ENCODE results near the gene TCEAL7.
A peak's percentile ranks its signal among the peaks of the same experiment; 100 is the strongest.
"Not testable (repeated sequence)": the region's sequence is repeated elsewhere in the genome, so short reads cannot be mapped to it uniquely, and the experiment has no call there.

The TCEAL7 gene, protein sequence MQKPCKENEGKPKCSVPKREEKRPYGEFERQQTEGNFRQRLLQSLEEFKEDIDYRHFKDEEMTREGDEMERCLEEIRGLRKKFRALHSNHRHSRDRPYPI

GRCh38 chrX:103329991-103330390 lies at the start of gene TCEAL7:
TSS of gene TCEAL7 (plus strand) at chrX:103330239. CDS start at chrX:103331404, 1,165 bp downstream.
- DNase-seq = no peak

DNA sequence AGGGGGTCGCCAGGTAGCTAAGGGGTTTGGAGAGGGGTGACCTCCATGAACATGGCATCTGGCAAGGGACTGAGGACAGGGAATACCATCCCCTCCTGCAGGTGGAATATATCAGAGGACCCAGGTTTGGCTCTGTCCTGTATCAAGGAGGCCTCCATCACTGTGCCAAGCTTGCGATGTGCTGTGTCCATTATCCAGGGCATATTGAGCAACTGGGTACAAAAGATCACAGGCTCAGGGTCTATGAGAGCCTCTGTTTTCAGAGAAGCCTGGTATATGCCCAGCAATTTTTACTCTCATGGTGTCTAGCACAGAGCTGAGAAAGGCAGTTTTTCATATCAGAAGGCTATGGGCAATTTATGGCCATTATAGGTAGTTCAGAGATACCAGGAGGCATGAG lies 36.9 kb upstream of the TCEAL7 start:
- no peak for DNase-seq

GRCh38 chrX:103304705-103305104 lies 25.3 kb upstream of the TCEAL7 start:
- DNase-seq = no peak

GRCh38 chrX:103305666-103306065 lies 24.4 kb upstream of the TCEAL7 start:
- DNase-seq = not testable (repeated sequence)

GRCh38 chrX:103309860-103310554 lies 20.0 kb upstream of the TCEAL7 start:
- peak in 1 of 2 experiments; percentile 0 for DNase-seq

- DNase-seq = peak; percentile 76 to 87
Observed at GRCh38 chrX:103310555-103311398, 19.3 kb upstream of the TCEAL7 start, which contains the start of gene BEX2. TSS of gene BEX2 (minus strand) at chrX:103310990. CDS start at chrX:103309976, 1,014 bp downstream.

DNA sequence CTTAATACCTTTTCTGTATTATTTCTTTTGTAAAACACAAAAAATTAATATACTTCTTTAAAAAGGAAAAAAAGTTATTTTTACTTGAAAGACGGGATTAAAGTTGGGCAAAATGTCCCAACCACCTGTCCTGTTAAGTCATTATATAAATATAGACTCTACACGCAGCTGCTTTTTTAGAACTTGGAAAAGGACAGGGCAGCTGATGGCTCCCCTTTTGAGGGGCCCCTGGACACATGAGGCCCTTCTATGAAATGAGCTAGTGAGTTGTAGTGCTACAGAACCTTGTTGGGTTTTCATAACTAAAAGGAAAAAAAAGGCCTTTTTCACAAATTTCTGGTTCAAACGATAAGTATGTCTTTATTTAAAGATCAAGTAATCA lies 18.6 kb upstream of the TCEAL7 start:
- DNase-seq = no peak

DNA sequence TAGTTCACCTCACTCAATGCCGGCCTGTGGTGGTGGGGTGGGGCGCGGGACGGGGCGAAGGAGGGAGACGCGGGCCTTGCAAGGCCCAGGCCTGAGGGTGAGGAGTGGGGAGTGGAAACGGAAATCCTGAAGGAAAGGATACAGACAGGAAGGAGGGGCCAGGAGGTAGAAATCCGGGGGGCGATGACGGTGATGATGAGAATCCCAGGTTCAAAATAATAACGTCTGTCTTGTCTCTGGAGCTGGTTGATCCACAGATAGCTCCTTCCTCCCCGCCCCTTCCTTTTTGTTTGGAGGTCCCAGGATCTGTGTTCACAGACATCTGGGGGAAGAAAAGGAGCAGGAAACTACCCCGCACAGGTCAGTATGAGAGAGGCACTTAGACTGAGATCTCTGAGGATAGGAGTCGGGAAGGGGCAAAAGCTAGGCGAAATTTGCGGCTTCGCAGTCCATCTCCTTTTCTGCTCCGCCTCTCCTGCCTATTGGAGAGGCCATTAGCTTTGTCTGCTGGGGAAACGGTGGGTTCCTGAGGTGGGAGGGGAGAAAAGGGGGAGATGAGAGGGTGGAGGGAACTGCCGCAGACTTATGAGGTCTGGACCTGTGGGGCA lies 746 bp downstream of the TCEAL7 start:
- DNase-seq = no peak

DNA sequence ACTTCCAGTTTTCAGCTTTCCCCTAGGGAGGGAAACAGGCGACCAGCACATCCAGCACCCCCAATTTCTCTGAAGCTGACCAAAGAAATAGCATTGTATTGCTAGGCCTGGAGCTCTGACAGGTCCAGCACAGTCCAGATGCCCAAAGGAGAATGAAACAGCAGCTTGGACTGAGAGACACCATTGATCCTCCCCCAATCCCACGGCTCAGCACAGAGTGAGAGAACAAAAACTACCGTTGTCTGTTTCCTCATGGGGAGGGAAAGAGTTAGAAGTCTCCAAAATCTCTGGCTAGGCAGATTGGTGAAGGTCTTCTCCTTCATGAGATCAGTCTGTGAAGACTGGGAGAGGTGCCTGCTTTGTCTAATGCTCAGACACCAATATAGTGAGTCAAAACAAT lies 8.6 kb downstream of the TCEAL7 start:
- DNase-seq = no peak

DNA sequence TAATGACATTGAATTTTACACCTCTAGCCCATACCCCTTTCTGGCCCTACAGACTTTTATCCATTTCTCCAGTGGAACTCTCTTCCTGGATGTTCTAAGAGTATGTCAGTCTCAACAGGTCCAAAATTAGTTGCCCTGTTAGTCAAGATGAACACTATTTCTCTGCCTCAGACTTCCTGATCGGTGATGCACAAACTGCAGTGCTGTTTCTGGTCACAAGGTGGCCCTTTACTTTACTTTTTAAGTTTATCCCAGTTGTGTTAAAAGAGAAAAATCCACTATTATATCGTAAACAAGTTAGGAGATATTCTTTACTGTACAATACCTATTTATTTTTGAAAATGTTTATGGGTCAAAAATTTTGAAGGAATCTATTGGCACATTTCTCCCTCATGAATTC lies 13.1 kb downstream of the TCEAL7 start:
- DNase-seq = peak; percentile 4 to 11

DNA sequence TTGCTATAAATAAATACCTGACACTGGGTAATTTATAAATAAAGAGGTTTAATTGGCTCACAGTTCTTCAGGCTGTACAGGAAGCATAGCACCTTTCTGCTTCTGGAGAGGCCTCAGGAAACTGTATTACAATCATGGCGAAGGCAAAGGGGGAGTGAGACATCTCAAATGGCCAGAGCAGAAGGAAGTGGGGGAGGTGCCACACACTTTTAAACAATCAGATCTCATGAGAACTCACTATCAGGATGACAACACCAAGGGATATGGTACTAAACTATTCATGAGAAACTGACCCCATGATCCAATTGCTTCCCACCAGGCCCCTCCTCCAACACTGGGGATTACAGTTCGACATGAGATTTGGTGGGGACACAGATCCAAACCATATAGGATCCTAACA lies 14.6 kb downstream of the TCEAL7 start:
- DNase-seq = no peak

DNA sequence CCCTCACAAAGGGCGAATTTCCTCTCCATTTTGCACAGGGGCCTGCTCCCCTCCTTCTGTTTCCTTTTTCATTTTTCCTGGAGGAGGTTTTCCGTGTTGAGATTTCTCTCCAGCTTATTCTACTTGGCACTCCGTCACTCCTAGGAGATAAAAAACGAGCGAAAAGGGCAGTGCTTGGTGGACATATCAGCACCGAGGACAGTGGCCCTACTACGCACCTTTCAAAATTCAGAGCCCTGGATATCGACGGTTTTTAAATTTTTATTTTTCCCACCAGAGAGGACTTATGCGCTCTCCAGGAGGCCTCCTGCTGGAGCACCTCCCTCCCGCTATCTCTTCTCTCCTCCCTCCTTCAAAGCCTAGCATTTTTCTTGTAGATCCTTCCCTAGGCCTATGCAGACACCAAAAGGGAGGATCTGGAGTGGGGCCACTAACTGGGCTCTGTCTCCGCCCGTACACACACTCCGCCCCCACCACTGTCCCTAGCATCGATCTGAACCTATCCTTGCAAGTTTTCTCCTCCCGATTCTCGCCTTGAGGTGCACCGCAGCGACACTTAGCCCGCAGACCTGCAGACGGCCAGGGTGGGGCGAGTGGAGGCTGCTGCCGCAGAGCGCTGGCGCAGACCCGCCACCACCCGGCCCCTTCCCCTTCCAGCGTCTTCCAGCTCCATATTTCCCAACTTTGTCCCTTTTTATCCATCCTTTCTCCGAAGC lies 17.8 kb downstream of the TCEAL7 start:
- no peak for DNase-seq

GRCh38 chrX:103356130-103356798 lies 26.2 kb downstream of the TCEAL7 start, which contains the start of gene TCEAL9:
TSS of gene TCEAL9 (plus strand) at chrX:103356506. CDS start at chrX:103357685, 1,179 bp downstream.
- no peak for DNase-seq

- DNase-seq = no peak
Observed at GRCh38 chrX:103356858-103357257, 26.8 kb downstream of the TCEAL7 start.

GRCh38 chrX:103357871-103358270 lies 27.8 kb downstream of the TCEAL7 start:
- no peak for DNase-seq

GRCh38 chrX:103359605-103360004 lies 29.6 kb downstream of the TCEAL7 start:
- DNase-seq = not testable (repeated sequence)

- no peak for DNase-seq
Observed at GRCh38 chrX:103360092-103360491, 30.1 kb downstream of the TCEAL7 start.

DNA sequence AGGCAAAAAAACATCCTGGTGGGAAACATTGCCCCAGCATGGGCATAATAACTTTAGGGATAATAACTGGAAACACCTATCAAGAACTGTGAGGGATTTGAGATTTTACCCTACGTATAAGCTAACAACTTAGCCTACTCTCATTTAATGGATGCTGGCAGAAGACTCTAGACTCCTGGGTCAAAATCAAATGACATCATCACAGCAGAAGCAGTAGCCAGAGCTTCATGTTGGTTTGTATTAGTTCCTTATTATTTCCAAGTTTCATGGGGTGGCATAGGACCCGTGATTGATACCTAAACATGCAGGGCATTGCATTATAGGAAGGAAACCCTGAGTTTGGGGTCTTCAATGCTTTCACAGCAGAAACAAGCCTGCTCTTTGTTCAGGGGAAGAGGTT lies 30.9 kb downstream of the TCEAL7 start:
- DNase-seq = no peak

- DNase-seq = no peak
Observed at GRCh38 chrX:103361798-103362197, 31.8 kb downstream of the TCEAL7 start.

- no peak for DNase-seq
Observed at GRCh38 chrX:103362474-103362873, 32.4 kb downstream of the TCEAL7 start.

DNA sequence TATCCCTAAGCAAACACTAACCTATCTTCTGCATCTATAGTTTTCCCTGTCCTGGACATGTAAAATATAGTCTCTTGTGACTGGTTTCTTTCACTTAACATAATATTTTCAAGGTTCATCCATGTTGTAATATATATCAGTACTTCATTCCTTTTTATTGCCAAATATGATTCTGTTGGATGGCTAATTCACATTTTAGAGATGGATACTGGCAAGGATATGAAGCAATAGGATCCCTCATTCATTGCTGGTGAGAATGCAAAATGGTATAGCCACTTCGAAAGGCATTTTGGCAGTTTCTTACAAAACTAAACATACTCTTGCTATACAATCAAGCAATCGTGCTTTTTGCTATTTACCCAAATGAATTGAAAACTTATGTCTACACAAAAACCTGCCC lies 33.0 kb downstream of the TCEAL7 start:
- DNase-seq = no peak

- DNase-seq = no peak
Observed at GRCh38 chrX:103367502-103367901, 37.5 kb downstream of the TCEAL7 start.

Data from stimulated activated CD4-positive, alpha-beta T cell treated with anti-CD3 and anti-CD28 coated beads, Interleukin-4, amount 100 ng/mL, for 4 hours (primary cell).